Heart left ventricle (tissue), 13 donors: ENCODE data around the gene GRP.

ENCODE experiments used
- CTCF ChIP-seq, 12 donors: fragments of 200-600 bp; sonication (generic) in 4 of 12; IDR thresholded peaks; one replicate each; pipeline versions ENCODE4 v1.5.0 to v1.8.0; 2018 to 2022; ENCODE audit warnings: antibody characterized with exemption in 12 of 12, mild to moderate bottlenecking in 5 of 12
- POLR2A ChIP-seq, 2 donors: fragments of 450-650 bp; IDR thresholded peaks; one replicate each; pipeline ENCODE4 v1.6.1; 2017; ENCODE audit warnings: antibody characterized with exemption in 2 of 2, mild to moderate bottlenecking in 2 of 2, moderate library complexity in 2 of 2
- donor health status: ischemic (EF 13 %, LVEDD 7.1; RV severe dilation, severe dysfunction).
- donor health status: DM: no; HTN: yes; CAD: no.
- donor health status: DM: no; HTN: no; CAD: no.
- donor health status: ischemic (EF 25% LVEDD 6.9; RV normal size, moderate dysfunction).
- donor health status: ischemic (EF 25% LVEDD 5.7; RV mildly dilated, moderate dysfunction).
- donor health status: ischemic (EF 35%, LVEDD 5.7; RV mildly dilated, moderate dysfunction).
- donor health status: nonischemic (EF 11% LVEDD 7.7; RV severe dilation, severe dysfunction).
- donor health status: DM: yes; HTN: yes; CAD: no.
- donor health status: PGD.
- donor health status: ischemic (EF 29% LVEDD 5.4; RV normal size, mild dysfunction).
- donor health status: nonischemic (EF 23%, LVEDD 6.1; RV moderate dilation, normal function).

GRCh38 chr18:59274533-59274928 lies 54.6 kb downstream of the GRP start:
- TF ChIP-seq CTCF (IDR thresholded peaks at IDR 0.05) (no peak), POLR2A (IDR thresholded peaks at IDR 0.05) (no peak)
